HUES64 (cell line): ENCODE measurements around the gene PSMD8.
A peak's percentile ranks its signal among the peaks of the same experiment; 100 is the strongest.
"Not testable (repeated sequence)": the region's sequence is repeated elsewhere in the genome, so short reads cannot be mapped to it uniquely, and the experiment has no call there.

Experiments
- H3K27ac ChIP-seq: 2 replicates; pipeline ENCODE4 v1.7.0; 2013; ENCODE audit warnings: low read depth, low read length, inconsistent platforms
- H3K27me3 ChIP-seq: 2 replicates; pipeline ENCODE4 v1.6.1; 2013; ENCODE audit warnings: mild to moderate bottlenecking, low read length; ENCODE audit not compliant: insufficient read depth
- H3K36me3 ChIP-seq: 2 replicates; pipeline ENCODE4 v1.6.1; 2013; ENCODE audit warnings: mild to moderate bottlenecking, low read length; ENCODE audit not compliant: insufficient read depth
- H3K4me1 ChIP-seq: 2 replicates; pipeline ENCODE4 v1.6.1; 2013; ENCODE audit warnings: mild to moderate bottlenecking, low read length, moderate library complexity; ENCODE audit not compliant: insufficient read depth
- H3K4me3 ChIP-seq: 2 replicates; pipeline ENCODE4 v1.5.1; 2013; ENCODE audit warnings: mild to moderate bottlenecking, low read length, moderate library complexity
- H3K9ac ChIP-seq: 2 replicates; pipeline ENCODE4 v1.6.1; 2013; ENCODE audit warnings: mild to moderate bottlenecking, low read depth, low read length
- H3K9me3 ChIP-seq: 2 replicates; pipeline ENCODE4 v1.6.1; 2013; ENCODE audit warnings: low read depth, low read length; ENCODE audit not compliant: insufficient read depth
- WGBS: fragments of 150-250, 120-280 bp; methylation state at CpG from one replicate; pipeline ENCODE4 v1.1.7; 2013; ENCODE audit warnings: missing lambda C conversion rate; 5-methylcytosine and 5-hydroxymethylcytosine counted together

Gene PSMD8

GRCh38 chr19:38427035-38427677 lies 52.8 kb downstream of the PSMD8 start:
- not testable (repeated sequence) for H3K4me3 ChIP-seq, H3K36me3 ChIP-seq
- WGBS, result 89% methylated on average over 16 of the region's 17 CpGs

GRCh38 chr19:38429055-38429810 lies 54.9 kb downstream of the PSMD8 start:
- H3K27ac ChIP-seq, result no peak overlapping the region
- H3K9ac ChIP-seq, result no peak overlapping the region
- no peaks in the 10 kb centered on the region for H3K9me3 ChIP-seq
- H3K4me1 ChIP-seq, result peaks cover 14% of the 10 kb centered on the region
- no peak overlapping the region for H3K4me3 ChIP-seq
- H3K27me3 ChIP-seq, result no peaks in the 10 kb centered on the region; the same call in 1 of the 2 replicates
- 85% methylated on average over 14 of the region's 14 CpGs for WGBS
- H3K36me3 ChIP-seq, result no peaks in the 10 kb centered on the region

More at GRCh38 chr19:38427035-38427677, 52.8 kb downstream of the PSMD8 start:
- not testable (repeated sequence) for H3K27ac ChIP-seq, H3K9me3 ChIP-seq, H3K27me3 ChIP-seq, H3K9ac ChIP-seq
- H3K4me1 ChIP-seq, result peaks cover 14% of the 10 kb centered on the region

- Histone ChIP-seq H3K27me3 (no peaks in the 10 kb centered on the region; the same call in 1 of the 2 replicates), H3K4me3 (no peak overlapping the region), H3K36me3 (no peaks in the 10 kb centered on the region), H3K9ac (no peak overlapping the region), H3K4me1 (peaks cover 14% of the 10 kb centered on the region), H3K9me3 (no peaks in the 10 kb centered on the region), H3K27ac (no peak overlapping the region)
- WGBS, result 90% methylated on average over 2 of the region's 2 CpGs
These were observed 55.4 kb downstream of the PSMD8 start for GRCh38 chr19:38429811-38430156.

GRCh38 chr19:38430931-38431330 lies 56.6 kb downstream of the PSMD8 start:
- no peaks in the 10 kb centered on the region; the same call in 1 of the 2 replicates for H3K27me3 ChIP-seq
- H3K4me3 ChIP-seq, result no peak overlapping the region
- no peaks in the 10 kb centered on the region for H3K9me3 ChIP-seq
- no peaks in the 10 kb centered on the region for H3K36me3 ChIP-seq
- H3K4me1 ChIP-seq, result peaks cover 12% of the 10 kb centered on the region
- H3K27ac ChIP-seq, result no peak overlapping the region
- 97% methylated on average over 6 of the region's 7 CpGs for WGBS
- H3K9ac ChIP-seq, result no peak overlapping the region

- H3K9ac ChIP-seq, result no peak within 1 kb of the TSS
- H3K27me3 ChIP-seq, result no peaks in the 10 kb centered on the region; the same call in 1 of the 2 replicates
- no peaks in the 10 kb centered on the region for H3K9me3 ChIP-seq
- WGBS, result 13% methylated on average over 18 of the region's 20 CpGs
- H3K36me3 ChIP-seq, result no peaks in the 10 kb centered on the region
- peaks cover 4% of the 10 kb centered on the region; the same call in 1 of the 2 replicates for H3K4me1 ChIP-seq
- peak within 1 kb of the TSS; percentile 58 for H3K4me3 ChIP-seq
- H3K27ac ChIP-seq, result peak within 1 kb of the TSS; percentile 86; the same call in 1 of the 2 replicates
These were observed 58.9 kb downstream of the PSMD8 start, which contains the start of gene RYR1 for GRCh38 chr19:38433268-38433733. RYR1 (plus strand) TSS chr19:38433691; CDS start chr19:38433830, 139 bp downstream.
